ACHN (cell line): ENCODE results near the gene ATRAID.

Source experiments
- DNase-seq: peaks from one replicate; pipeline ENCODE4 v3.0.0-alpha.2; 2015
- in situ Hi-C: cut with HindIII; loops from 2 replicates; pipeline ENCODE4 v1.10.0; 2017; ENCODE audit warnings: low sequenced_read_pairs, low pct_ligation_motif_present, low pct_unique_long_range_greater_than_20kb

Gene ATRAID

DNA sequence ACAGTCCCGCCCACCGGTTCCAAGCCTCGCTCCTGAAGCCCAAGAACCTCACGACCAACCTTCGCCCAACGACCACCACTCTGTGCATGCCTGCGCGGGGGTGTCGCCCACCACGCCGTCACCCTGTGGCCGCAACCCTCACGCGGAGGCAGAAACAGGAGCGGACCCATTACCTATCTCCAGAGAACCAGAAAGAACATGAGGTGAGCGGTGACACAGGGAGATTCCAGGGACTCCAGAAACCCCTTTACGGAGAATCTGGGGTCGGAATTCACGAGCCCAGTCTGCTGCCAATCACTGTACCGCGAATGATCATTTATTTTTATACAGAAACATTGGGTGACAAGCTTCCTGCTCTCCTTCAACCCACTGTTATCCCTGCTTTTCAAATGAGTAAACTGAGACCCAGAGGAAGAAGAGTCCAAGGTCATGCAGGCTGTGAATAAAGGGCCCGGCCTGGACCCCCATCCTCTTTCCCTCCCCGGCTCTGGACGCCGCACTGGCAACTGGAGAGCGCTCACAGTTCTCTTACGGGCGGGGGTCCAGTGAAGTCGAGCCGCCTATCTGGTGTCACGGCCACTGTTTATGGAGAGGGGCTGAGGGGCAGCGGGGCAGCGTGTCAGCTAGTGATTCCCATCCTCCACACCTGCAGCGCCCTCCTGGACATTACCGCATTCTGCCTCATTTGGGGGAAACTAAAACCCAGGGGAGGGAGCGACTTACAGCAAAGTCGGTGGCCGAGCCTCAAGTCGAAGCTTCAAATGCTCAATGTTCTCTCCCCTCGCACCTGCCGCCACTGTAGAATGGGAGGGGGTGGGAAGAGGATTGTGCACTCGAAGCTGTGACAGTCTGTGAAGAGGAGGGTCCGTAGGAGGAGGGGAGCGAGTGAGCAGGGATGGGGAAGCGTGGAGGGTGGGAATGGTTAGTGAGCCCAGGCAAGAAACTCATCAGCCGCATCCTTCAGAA, 51.7 kb downstream of the ATRAID start:
- in situ Hi-C loops, result no loop called here
- no peak for DNase-seq

DNA sequence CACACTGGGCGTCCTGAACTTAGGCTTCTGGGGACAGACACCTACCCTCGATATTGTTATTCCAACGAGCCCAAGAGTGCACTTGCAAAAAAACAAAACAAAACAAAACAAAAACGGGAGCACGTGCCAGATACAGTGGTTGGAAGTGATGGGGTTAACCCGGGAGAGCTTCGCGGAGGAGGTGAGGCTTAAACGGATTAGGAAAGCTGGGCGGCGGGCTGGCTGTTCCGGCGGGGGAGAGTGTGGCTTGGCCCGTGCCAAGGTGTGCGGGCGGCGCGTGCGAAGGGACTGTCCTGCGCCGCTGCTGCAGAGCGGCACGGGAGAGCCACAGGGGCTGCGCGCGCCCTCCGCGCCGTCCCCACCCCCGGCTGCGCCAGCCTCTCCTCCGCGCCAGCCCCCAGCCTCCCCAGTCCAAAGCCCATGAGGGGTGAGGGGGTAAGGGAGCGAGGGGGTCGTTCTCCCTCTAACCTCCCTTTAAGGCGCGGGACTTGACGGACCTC, 52.5 kb downstream of the ATRAID start:
- in situ Hi-C loops, result no loop called here
- no peak for DNase-seq

DNA sequence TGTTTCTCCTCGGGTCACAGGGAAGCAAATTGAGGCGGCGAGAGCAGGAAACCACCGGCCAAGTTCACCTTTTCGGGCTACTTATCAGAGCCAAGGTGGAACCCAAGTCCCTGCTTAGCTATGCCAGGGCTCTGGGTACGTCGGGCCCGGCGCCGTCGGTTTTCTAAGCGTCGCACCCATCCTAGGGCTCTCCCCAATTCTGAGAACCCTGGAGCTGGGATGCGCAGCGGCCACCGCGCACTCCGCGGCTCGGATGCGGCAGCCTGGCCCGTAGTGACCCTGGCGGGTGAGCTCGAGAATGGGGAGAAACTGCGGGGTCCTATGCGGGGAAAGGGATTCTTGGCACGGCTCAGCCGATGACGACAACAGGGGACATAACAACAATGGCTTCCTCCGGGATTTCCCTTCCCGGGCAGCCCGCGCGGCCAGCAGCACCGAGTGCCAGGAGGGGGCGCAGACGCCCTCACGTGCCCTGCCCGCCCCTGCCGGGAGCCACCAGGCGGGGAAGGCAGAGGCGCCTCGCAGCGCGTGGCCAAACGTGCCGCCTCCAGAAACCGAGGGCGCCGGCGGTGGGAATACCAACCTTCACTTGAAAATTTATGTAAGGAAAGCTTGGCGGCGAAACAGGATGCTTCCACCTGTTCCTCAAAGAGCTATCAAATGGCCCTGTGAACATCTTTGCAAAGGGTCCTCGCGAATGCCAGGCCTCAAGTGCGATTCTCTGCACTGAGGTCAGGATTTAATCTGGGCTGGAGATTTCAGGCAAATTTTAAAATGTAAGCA, 53.1 kb downstream of the ATRAID start:
- peak; percentile 74 for DNase-seq
- in situ Hi-C loops, result no loop called here

DNA sequence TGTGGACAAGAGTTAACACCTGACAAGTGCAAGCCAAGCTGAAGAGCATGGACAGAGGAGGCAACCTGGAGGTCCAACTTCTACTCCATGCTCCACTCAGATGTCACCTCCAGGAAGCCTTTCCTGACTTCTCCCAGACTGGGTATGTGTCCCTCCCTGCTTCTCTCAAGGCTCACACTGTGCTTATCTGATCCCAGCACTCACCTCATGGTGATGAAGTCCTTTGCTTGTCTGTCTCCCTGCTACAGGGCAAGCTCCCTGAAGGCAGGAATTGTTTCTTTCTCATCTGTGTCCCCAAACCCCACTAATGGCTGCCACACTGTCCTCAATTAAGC, 53.7 kb downstream of the ATRAID start:
- no peak for DNase-seq
- in situ Hi-C loops, result no loop called here
